Activated gamma-delta T cell (primary cell): ENCODE measurements around the gene ROR1.

ENCODE experiments used
- DNase-seq: peaks from one replicate; lab custom pipeline; 2025; lab: John Stamatoyannopoulos, UW

ROR1 gene

DNA sequence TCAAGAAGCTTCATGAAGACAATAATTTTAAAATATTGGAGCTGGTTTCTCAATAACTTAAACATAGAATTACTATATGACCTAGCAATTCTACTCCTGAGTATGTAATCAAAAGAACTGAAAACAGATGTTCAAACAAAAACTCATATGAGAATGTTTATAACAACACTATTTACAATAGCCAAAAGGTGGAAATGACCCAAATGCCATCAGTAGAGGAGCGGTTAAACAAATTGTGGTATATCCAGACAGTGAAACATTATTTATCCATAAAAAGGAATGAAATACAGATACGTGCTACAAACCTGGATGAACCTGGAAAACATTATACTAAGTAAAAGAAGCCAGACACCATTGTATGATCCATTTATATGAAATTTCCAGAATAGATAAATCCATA is 366.8 kb downstream of the ROR1 start:
- no peak for DNase-seq

DNA sequence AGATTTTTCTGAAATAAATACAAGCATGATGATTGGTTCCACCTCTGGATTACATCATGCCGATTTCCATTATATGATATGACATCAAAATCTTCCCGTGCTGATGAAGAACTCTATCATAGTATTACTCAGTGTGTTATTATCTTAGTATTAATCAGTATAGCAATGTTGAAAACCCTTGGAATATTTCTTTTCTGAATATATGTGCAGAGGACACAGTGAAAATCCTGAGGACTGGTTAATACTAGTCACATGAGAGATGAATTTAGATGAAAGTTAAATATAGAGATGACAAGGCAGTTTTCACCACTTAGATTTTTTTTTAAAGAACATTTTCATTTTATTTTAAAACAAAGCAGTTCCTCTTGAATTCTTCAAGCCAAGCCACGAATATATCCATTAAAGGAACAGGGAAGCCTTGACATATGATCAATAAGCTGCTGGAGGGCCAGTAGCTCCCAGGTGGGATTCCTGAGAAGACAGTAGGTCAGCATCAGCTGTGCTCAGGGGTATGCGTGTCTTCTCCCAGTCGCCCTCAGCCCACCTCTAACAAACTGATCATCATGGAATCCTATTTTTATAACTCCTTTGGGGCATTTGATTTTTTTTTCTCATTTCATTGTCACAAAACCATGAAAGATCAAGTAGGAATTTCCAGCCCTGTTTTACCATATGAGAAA is 373.4 kb downstream of the ROR1 start:
- DNase-seq: no peak

DNA sequence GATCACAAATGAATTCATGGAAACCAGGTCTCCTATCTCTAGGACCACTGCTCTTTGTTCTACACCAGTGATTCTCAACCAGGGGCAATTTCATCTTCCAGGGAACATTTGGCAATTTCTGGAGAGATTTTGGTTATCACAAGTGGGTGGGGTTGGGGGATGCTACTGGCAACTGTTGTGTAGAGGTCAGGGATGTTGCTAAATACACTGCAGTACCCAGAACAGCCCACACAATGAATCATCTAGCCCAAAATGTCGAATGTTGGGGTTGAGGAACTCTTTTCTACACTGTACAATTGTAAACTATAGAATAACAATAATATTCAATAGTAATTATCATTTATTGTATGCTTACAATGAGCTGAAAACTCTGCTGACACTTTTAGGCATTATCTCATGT is 373.9 kb downstream of the ROR1 start:
- no peak for DNase-seq

DNA sequence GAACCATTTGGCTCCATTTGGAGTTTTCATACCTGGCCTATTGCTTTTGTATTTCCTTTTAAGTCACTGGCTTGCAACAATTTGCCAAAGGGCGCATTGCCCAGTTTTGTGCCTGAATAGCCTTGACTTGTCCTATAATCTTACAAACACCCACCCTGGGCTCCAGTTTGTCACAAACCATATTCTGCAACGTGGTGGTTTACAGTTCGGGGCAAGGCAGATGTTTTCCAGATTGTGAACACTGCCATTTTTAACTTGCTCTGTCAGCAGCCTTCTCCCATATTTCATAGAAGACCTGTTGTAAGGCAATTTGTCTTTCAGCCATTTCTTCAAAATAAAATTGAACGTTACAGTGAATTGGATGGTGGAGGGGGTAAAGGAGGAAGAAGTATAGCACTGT is 376.4 kb downstream of the ROR1 start:
- DNase-seq: no peak

DNA sequence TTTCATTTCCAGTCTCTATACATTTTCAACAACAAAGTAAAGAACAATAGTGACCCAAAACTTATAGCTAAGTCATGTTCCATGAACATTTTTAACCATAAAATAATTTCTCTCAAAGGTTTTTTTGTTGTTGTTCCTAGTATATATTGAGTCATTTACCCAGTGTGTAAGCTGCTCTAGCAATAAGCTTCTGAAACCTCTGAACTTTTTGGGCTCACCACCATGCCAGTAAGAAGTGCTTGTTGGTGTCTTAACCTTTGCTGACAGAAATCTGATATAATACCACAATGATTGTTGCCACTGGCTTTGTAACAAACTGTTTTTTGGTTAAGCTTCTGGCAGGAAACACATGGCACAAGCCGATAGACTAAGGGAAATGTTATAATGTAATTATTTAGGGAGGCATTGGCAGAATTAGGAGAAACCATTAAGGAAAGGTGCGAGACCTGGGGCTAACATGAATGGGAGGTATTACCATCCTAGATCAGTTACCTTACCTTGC is 377.0 kb downstream of the ROR1 start:
- no peak for DNase-seq

DNA sequence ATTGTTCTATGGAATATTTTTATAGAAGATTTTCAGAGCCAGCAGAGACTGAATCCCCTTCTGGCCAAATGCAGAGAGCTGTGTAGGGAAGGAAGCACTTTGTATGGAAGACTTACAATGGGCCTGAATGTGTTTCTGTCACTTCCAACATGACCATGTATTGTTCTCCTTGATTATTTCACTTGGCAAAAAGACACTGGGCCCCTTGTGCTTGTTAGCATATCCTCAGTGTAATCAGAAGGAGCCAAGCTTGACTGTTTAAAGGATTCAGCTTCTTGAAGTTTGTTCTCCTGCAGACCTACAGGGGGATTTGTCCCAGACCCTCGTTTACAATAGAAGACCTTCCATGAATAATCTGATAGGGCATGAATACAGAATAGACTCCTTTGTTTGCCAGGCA is 381.5 kb downstream of the ROR1 start:
- DNase-seq: no peak

DNA sequence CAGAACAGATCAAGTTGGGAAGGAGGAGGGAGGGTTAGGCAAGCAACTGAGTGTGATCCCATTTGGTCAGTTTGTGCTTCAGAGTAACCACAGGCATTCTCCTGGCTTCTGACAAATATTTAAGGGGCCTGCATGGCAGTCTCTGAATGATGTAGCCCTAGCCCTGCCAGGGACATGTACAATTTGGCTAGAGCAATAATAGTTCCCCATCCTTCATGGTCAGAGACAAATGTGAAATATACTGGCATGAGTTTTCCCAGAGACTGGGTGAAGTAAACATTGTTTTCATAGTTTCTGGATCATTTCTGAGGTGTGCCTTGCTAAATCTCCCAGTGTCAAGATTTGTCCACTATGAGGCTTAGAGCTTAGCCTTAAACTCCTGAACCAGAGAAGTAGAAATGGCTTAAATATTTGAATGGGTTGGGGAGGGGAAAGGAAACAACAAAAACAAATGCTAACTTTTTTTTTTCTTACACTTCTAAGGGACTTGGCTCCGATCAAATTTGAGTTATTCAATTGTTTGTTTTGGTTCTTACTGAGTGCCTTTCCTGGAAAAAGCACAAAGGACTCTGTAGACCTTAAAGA is 387.6 kb downstream of the ROR1 start:
- DNase-seq: no peak

DNA sequence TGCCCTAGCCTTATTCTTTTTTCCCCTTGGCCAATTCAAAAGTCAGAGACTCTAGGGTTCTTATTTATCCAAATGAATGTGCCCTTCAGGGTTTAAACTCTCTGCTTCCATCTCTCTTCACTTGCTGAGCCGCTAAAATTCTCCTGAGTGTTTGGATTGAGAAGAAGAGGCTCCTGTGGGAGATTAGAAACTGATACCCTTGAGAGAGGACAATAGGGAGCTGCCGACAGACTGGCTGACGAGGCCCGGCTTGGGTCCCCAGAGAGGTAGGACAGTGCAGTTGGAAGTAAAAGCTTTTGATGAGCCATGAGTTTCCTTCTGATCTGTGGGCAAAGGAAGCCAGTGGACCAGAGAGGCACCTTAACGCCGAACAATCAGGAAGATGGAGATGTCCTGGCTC is 388.3 kb downstream of the ROR1 start:
- no peak for DNase-seq

DNA sequence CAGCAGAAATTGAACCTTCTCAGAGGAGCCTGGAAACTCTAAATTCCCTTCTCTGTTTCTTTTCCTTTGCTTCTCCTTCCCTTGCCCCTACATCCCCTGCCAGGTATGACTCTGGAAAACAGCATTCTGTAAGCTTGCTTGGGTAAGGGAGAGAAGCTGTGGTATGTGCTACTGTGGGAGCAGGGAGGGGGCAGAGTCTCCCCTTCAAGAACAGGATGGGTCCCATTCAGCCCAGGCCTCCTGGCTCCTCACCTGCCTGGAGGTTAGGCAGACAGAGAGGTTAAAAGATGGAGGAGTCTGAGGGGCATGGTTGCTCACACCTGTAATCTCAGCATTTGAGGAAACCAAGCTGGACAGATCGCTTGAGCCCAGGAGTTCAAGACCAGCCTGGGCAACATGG is 389.0 kb downstream of the ROR1 start:
- no peak for DNase-seq

DNA sequence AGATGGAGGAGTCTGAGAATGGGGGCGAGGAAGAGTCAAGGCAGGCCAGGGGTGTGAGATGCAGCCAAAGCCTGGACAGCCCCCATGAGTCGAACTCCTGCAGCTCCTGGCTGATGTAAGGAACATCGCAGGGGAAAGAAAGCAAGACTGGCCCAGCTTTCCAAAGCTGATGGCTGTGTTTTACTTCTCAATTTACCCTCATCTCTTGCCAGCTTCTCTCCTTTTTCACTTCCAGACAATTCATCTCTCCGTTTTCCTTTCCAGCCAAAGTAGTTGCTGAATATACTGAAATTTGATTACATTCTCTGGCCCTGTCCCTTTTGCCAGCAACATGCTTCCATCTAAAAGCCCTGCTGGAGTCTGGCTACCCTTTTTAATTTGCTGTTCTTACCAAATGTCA is 389.6 kb downstream of the ROR1 start:
- no peak for DNase-seq

DNA sequence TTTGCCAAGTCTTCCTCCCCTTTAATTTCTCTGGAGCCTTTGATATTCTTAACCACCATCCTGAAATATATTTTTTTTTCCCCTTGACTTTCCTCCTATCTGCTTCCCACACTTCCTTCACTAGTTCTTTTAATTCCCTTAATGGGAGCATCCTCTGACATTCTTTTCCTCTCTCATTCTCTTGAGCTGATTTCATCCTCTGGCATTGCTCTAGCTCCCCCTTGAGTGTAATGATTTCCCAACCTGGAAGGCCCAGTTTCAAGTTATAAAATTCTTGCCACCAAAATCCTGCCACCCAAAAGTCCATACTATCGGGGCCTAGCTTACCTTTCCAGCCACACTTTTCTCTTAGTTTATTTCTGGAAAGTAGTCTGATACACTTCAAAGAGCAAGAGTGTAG is 390.2 kb downstream of the ROR1 start:
- no peak for DNase-seq

DNA sequence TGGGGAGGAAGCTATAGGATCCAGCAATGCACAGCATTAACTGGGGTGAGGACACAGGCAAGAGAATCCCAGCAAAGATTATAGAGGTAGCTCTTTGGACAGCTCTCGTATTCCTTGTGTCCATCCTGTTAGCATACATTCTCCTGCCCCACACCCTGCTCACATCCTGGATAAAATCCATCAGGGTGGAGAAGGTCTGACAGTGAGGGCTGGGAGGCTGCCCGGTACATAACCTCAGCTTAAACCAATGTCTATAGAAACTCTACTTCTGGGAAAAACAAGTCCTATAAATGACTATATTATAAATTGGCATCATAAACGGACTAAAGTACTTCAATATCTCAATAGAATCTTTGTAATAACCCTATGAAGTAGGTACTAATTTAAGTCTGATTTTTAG is 392.8 kb downstream of the ROR1 start:
- no peak for DNase-seq

DNA sequence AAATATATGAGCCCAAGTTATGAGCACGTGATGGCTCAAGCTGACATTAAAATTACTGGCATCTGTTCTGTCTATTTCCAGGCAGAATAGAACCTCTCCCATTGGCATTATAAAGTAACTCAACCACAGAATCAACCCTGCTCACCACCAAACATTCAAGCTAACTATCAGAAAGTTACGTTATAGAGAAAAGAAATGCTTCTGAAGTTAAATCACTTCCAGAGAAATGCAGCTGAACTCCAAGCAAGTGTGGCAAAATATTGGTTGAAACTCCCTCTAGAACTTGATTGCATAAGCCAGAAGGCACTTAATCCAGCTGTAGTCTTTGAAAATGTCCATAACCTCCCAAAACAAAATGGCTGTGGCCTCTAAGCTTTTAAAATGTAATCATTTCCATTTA is 393.4 kb downstream of the ROR1 start:
- no peak for DNase-seq

DNA sequence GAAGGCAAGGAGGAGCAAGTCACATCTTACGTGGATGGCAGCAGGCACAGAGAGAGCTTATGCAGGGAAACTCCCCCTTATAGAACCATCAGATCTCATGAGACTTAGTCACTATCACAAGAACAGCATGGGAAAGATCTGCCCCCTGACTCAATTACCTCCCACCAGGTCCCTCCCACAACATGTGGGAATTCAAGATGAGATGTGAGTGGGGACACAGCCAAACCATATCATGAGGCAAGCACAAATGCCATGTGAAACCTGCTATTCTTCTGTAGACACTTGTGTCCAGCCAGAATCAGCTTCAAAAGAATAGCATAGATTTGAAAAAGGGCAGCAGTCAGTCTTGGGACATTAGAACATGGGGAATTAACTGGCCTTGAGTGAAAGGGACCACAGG is 397.4 kb downstream of the ROR1 start:
- no peak for DNase-seq

DNA sequence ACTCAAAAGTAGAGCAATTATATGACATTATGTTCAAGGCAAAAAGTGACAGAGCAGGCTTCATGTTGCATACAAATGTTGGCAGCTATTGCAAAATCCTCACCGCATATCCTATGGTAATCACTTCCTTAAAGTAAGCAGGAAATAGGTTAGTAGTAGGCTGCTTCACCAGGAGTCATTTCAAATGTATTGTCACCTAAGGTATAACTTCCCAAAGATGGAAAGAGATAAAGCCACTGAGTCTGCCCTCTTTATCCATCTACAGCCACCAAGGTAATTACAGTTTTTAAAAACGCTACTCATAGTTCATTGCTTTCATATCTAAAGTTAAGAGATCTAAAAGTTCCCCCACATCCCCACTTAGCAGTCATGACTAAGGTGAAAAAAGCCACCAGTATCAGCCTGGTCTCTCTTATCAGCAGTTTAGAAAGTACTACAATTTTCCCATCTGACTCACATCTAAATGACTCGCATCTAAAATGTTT is 398.0 kb downstream of the ROR1 start:
- DNase-seq: no peak

DNA sequence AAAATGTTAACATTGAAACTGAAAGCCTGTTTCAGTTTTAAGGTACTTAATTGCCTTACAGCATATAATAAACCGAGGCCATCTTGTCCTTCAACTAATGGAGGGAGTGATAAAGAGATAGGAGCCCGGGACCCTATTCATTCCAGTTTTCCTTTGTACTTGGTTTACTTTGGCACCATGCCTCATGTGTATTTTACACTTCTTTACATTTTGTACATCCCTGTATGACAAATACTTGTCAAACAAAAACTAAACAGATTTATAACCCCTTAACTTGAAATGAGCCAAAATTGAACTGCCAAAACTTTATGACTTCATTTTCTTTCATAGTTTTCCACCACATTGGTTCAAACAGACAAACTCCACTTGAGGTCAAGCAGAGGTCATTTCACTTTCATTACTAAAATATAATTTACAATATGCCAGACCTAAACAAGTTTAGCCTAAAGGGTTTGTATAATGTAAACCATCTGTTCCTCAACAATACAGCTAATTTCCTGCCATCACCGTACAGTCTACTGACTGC is 398.7 kb downstream of the ROR1 start:
- DNase-seq: no peak

DNA sequence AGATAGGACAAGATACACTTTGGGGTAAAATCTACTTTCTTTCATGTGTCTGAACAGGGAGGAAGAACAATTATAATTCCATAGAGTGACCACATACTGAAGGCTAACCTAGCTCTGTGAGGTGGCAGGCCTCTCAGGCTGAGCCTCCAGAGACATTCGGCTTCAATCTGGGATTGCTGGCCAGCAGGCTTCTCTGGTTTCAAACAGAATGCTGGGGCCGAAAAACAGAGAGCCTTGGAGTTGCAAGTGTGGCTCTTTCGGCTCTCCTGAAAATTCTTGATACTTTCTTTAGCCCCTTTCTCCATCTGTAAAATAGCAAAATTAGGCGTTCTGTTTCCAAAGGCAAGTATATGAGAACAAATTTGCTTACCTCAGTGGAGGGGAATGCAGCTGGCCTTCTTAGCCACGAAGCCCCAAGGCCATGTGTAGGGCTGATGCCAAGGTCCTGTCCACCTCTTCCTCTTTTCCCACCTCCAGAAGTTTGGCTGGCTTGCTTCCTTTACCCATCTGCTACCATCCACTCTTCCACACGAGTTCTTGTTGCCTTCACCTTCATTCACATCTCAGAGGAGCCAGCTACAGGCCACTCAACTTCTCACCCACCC is 399.6 kb downstream of the ROR1 start:
- no peak for DNase-seq

DNA sequence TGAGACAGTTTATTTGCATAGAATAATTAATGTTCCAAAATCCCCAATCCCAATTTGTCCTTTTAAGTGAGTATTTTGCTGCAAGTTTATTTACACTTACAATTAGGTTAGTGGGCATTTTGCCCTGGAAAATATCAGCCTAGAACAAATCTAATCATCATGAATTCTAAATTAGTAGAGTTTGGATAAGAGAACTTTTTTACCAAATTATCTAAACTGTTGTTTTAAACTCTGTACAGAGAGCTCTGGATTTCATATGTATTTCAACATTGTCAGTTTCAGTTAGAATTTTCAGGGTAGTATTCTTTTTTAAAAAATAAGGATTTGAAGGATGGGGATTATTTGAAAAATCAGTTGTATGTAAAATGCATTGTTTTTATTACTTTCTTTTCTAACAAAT is 401.8 kb downstream of the ROR1 start:
- DNase-seq: no peak

DNA sequence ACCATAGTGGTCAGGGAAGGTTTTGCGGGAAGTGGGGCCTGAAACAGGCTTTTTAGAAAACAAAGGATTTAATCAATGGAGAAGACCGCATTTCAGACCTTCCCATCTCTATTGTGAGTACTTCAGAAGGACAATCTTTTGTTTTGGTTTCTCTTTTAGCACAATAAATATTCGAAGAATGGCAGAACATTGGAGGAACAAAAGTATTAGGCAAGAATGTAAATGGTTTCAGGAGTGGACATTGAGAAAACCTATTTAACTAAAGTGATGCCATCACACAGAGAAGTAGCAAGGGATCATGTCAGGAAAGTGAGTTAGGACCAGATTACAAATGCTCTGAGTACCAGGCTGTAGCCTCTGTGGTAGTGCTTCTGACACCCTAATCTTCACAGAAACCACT is 402.8 kb downstream of the ROR1 start:
- no peak for DNase-seq

DNA sequence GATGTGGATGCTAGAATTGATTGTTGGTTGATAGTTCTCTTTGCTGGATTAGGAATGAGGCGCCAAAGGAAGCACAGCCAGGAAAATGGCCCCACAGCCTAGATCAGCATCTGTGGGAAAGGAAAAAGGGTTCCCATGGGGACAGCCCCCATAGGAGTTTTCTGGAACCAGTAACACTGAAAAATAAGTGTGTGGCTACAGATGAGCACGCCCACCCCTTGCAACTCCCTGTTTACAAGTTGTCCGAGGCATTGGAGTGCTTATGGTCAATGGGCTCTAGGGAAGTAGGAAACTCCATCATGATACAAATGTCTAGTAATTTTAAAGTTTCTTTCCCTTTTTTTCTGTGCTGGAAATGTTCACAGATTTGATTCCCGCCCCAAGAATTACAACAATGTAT is 405.8 kb downstream of the ROR1 start:
- DNase-seq: no peak

DNA sequence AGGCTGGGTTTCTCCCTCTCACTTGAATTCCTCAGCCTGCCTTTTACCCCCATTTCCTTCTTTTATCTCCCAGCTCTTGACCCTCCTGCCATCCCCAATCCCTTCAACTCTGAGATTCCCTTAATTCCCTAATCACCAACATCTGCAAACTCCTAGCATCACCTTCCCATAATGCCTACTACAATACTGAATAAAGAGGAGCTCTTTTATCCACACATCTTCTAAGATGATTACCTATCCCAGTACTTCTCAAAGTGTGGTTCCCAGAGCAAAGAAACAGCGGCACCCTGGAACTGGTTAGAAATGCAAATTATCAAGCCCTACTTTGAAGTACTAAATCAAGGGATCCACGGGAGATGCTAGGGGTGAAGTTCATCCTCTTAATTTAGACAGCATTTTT is 408.4 kb downstream of the ROR1 start:
- DNase-seq: no peak

DNA sequence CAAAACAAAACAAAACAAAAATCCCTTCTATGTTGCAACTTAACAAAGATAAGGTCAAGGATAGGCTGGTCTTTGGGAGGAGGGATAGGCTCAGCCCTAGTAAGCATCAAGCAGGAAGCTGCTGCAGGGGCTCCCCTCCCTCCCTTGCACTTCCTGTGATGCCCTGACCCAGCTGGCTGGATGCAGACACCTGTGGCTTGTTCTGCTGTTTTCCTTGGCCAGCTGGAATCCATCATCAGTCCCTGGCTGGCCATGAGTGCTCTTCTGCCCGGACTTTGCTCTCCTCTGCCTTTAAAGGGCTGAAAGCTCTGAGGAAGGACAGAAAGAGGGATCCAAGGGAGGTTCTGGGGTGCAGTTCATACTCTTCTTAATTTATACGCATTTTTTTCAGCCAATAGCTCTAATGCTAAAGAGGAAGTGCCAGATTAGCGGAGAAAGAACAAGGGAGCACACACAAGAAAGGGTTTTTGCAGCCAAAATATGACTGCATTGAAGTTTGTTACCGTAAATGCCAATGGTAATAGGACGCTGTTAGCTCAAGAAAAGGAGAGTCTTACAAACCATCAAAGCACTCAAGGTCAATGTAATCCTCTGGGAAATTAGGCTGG is 409.7 kb downstream of the ROR1 start:
- no peak for DNase-seq

DNA sequence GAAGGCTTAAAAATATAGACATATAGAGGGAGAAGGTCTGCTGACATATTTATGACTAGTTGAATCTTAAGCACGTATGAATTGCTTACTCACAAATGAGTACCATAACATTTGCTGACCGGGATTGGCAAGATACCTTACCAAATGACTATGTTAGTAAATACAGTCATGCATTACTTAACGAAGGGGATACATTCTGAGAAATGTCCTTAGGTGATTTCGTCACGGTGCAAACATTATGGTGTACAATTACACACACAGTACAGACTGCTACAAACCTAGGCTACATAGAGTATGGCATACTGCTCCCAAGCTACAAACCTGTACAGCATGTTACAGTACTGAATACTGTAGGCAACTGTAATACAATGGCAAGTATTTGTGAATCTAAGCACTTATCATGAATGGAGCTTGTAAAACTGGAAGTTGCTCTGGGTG is 410.2 kb downstream of the ROR1 start:
- DNase-seq: no peak
